AG04450 (cell line): ENCODE results near the gene ZC3H14. TPM values are rescaled to one million over a fixed set of nuclear protein-coding genes. Genes with fewer than 3 reads are reported as not detected.

ENCODE experiments used
- CTCF ChIA-PET: fragments of 300-600, 350-600 bp; formaldehyde crosslinking; extraction: SDS; loops from one replicate; lab custom pipeline; 2022; ENCODE audit warnings: antibody characterized with exemption, inconsistent platforms; lab: Charles Lee
- POLR2A ChIA-PET: fragments of 350-600 bp; formaldehyde crosslinking; extraction: SDS; loops from one replicate; lab custom pipeline; 2021; ENCODE audit warnings: antibody characterized with exemption, inconsistent platforms; lab: Yijun Ruan, JAX
- DNase-seq: peaks from one replicate; pipeline ENCODE4 v3.0.0-alpha.2; 2011; ENCODE audit warnings: low read depth, low spot score
- H3K27ac ChIP-seq: one replicate; pipeline ENCODE4 v1.5.1; 2012; ENCODE audit warnings: low read depth, low read length, control low read depth
- H3K27me3 ChIP-seq: one replicate; pipeline ENCODE4 v1.6.0; 2012; ENCODE audit warnings: low read length; ENCODE audit not compliant: control insufficient read depth, insufficient read depth
- H3K4me3 ChIP-seq: 2 replicates; pipeline ENCODE4 v1.5.1; 2011; ENCODE audit warnings: mild to moderate bottlenecking, low read depth, low read length, control low read depth
- H3K9me3 ChIP-seq: 2 replicates; pipeline ENCODE4 v1.5.1; 2012; ENCODE audit warnings: low read length; ENCODE audit not compliant: control insufficient read depth, insufficient read depth
- polyA plus RNA-seq: library from polyadenylated mRNA; depleted of rRNA; stranded (reverse); fragments of >200 nt; gene quantifications from 2 replicates; pipeline ENCODE4 v1.2.3, GENCODE V29; 2011
- TF ChIP-seq, protein P1 (sequence below): IDR thresholded peaks from 2 replicates; pipeline ENCODE4 v1.5.1; 2011; ENCODE audit warnings: low read depth, low read length, control low read depth, inconsistent platforms

ZC3H14 gene
- polyA plus RNA-seq, 1 experiment, result 102 TPM

DNA sequence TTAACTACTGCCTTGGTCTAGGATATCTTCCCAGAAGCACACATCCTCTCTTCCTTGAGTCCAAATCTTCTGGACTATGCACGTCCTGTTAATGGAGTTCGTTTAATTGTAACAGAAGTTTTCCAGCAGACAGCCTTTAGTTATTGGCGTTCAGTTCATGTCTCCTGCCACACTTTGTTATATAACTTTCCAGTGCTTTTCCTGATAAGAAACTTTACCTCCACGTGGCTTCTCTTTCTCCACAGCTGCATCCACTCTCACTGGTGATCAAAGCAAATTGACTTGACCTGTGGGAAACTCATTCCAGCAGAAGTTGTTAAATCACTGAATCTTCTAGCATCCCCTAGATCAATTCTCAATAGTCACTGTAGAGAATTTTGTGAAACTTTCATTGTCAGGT lies 27.0 kb upstream of the ZC3H14 start:
- Histone ChIP-seq H3K27me3 (no peaks in the 10 kb centered on the region), H3K9me3 (no peaks in the 10 kb centered on the region), H3K4me3 (no peak overlapping the region), H3K27ac (no peak overlapping the region)
- DNase-seq, result no peak
- ChIA-PET POLR2A (no interaction called here), CTCF (no interaction called here)
- TF ChIP-seq, protein P1, sequence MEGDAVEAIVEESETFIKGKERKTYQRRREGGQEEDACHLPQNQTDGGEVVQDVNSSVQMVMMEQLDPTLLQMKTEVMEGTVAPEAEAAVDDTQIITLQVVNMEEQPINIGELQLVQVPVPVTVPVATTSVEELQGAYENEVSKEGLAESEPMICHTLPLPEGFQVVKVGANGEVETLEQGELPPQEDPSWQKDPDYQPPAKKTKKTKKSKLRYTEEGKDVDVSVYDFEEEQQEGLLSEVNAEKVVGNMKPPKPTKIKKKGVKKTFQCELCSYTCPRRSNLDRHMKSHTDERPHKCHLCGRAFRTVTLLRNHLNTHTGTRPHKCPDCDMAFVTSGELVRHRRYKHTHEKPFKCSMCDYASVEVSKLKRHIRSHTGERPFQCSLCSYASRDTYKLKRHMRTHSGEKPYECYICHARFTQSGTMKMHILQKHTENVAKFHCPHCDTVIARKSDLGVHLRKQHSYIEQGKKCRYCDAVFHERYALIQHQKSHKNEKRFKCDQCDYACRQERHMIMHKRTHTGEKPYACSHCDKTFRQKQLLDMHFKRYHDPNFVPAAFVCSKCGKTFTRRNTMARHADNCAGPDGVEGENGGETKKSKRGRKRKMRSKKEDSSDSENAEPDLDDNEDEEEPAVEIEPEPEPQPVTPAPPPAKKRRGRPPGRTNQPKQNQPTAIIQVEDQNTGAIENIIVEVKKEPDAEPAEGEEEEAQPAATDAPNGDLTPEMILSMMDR, result no peak

DNA sequence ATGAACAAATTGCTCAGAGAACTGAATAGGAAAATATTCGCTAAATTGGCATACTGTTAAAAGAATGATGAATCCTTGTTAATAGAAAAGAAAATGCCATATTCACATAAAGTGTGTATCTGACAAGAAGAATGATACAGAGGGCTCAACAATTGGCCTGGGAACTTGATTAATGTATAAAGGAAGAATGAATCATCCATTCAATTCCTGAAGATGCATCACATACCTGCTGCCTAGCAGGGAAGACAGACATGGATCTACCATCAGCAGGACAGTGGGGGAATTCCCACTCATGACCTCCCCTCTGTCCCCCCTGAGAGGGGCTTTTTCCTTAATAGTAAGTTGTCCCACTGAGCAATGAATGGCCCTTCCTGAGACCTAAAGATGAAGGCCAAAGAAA lies 21.5 kb upstream of the ZC3H14 start:
- no peak for DNase-seq
- Histone ChIP-seq H3K27me3 (no peaks in the 10 kb centered on the region), H3K9me3 (no peaks in the 10 kb centered on the region), H3K27ac (no peak overlapping the region), H3K4me3 (no peak overlapping the region)
- POLR2A ChIA-PET, result no interaction called here
- CTCF ChIA-PET, result no interaction called here
- TF ChIP-seq, protein P1, result no peak

DNA sequence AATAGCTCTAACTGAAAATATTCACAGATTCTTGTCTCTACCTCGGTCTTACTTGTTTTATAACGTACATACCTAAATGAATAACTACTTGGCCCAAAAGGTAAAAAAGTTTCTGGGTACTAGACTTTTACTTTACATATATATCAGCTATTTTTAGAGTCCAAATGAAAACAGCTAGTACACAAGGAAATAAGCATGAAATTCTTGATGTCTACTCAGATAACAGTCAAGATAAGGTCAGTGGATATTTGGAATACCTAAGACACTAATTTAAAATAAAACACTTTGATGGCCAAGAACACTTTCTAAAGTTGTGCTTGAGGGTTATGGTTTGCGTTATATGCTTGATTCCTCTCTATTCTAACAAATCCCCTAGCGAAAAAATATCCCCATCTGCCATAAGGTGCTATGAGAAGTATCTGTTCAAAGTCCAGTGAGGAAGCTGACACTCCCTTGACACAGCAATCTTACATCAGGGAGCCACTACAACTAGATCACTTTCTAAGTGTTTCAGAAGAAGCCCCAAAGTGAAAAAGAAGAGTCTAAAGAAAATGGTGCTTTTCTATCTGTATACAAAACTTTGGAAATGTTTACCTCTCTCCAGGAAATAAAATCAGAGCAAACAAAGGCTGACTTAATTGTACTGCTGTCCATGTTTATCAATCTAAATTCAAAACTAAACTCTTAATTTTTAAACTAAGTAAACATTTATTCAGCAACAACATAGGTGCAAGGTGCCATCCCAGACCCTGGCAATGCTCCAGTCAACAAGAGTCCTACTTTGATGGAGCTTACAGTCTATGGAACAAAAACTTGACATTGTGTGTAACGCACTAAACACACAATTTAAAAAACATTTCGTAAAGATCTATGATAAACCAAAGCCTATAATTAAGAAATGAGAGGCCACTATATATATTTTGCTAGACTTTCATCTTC lies 19.7 kb upstream of the ZC3H14 start:
- Histone ChIP-seq H3K27ac (no peak overlapping the region), H3K4me3 (no peak overlapping the region), H3K9me3 (no peaks in the 10 kb centered on the region), H3K27me3 (no peaks in the 10 kb centered on the region)
- CTCF ChIA-PET, result interaction anchor here (0.9 kb wide), 1 partner anchor 10 kb away, joined by 3 read pairs; no protein-coding TSS in a partner anchor
- POLR2A ChIA-PET, result no interaction called here
- TF ChIP-seq, protein P1, result no peak
- DNase-seq, result no peak

DNA sequence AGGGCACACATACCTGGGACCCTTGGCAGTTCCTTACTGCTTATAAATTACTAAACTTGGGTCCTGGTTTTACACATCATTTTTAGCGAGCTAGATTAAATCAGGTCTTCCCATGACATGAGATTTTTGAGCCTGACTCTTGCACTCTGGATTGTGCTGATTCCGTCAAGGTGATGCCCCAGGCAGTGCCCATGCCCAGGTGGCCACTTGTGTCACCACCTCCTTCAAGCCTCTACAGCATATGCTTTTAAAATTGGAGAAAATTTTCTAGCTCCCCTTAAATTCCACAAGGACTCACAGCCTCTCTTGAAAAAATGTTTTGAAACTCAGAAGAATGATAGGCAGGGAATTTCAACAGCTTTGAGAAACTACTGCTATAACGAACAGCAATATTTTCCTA lies 17.6 kb upstream of the ZC3H14 start:
- H3K9me3 ChIP-seq, result no peaks in the 10 kb centered on the region; the same call in 1 of the 2 replicates
- TF ChIP-seq, protein P1, result no peak
- H3K27me3 ChIP-seq, result no peaks in the 10 kb centered on the region
- H3K27ac ChIP-seq, result no peak overlapping the region
- DNase-seq, result no peak
- H3K4me3 ChIP-seq, result no peak overlapping the region
- POLR2A ChIA-PET, result no interaction called here
- CTCF ChIA-PET, result interaction anchor here (1.0 kb wide), 1 partner anchor 14 kb away, joined by 5 read pairs; no protein-coding TSS in a partner anchor
